GM21717 (cell line): Measurements from ENCODE around the gene TGIF1.
"Not testable (repeated sequence)": the region's sequence is repeated elsewhere in the genome, so short reads cannot be mapped to it uniquely, and the experiment has no call there.

Experiments
- ATAC-seq: cut with Tn5 transposase; IDR thresholded peaks from one replicate; pipeline ENCODE4 v1.9.1; 2021; ENCODE audit warnings: mild to moderate bottlenecking, moderate library complexity; ENCODE audit not compliant: unreplicated experiment

TGIF1 gene

GRCh38 chr18:3455090-3455635, 5.2 kb downstream of the TGIF1 start:
- no peak for ATAC-seq

DNA sequence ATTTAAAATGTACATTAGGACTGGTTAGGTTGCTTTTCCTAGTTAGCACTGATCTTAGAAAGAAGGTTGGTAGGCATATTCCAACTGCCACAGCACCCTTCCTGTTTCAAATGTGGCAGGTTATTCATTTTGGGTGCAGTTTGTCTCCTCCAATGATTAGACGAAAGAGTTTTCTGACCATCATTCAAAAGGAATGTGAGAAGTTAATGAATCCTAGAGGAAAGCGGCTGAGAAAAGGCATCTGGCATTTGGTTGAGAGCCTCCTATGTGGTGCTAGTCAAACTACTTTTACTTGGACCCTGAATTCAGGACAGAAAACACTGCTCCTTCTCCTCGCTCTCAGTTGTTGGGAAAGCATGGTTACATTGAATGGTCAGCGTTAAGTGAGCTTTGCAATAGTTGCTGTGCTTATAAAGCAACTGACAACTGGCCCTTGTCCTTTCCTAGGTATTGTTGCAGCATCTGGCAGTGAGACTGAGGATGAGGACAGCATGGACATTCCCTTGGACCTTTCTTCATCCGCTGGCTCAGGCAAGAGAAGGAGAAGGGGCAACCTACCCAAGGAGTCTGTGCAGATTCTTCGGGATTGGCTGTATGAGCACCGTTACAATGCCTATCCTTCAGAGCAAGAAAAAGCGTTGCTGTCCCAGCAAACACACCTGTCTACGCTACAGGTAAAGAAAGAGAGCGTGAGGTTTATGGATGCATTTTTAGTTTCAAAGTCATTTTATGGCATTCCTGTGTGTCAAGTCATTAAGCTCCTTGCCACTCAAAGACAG, 6.1 kb downstream of the TGIF1 start:
- no peak for ATAC-seq

DNA sequence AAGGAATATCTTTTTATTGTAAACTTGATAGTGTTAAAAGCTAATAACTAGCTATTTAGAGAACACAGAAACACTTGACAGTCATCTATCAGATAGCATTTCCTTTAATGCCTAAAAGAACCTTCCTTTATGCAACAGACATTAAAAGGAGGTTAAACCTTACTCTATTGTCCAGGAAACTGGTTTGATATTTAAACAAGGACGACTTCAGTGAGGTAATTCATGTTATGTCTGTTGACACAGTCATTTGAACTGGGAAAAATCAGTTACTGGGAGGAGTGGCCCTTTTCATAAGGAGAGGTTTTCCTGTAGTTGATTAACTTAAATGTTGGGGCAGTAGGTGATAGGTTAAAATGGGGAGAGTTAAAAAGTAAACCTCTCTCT, 6.7 kb downstream of the TGIF1 start:
- ATAC-seq: no peak

GRCh38 chr18:3457261-3457724, 7.3 kb downstream of the TGIF1 start:
- ATAC-seq: no peak

DNA sequence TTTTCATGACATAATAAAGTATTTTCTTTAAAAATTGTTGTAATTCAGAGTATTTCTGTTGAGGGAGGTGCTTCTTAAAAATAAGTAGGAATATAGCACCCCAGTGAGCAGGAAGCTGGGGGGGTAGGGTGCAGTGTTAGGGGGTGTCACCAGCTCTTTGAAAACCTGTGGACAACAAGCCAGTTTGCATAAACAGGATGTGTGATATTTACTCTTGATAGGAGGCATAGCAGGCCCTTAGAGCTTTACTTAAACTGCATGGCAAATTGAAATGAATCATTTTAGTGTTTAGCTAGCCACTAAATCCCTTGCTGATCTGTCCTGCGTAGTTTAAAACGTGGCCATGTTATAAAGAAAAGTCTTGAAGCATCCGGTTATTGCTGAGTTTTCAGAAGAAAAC, 8.4 kb downstream of the TGIF1 start:
- ATAC-seq: no peak

- no peak for ATAC-seq
Measured at GRCh38 chr18:3458952-3459853, 9.2 kb downstream of the TGIF1 start.

GRCh38 chr18:3460823-3461398, 10.9 kb downstream of the TGIF1 start:
- ATAC-seq: no peak

- ATAC-seq: no peak
Measured at GRCh38 chr18:3461704-3462103, 11.7 kb downstream of the TGIF1 start.

DNA sequence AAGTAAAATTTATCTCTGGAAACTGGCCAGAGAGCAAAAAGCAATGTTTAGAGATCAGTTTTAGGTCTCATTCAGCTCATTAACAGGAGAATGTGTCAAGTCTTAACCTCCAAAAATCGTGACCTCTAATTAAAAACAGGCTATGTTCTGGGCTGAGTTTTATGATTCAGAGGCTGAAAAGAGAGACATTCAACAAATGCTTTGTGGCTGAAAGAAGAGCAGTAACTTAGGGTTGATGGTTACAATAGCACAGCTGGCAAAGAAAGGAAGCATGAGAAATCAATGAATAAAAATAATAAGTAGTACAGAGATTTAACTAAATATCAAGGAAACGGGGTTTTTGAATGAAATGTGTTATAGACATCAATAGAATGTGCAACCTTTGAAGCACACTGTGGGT, 13.1 kb downstream of the TGIF1 start:
- no peak for ATAC-seq

GRCh38 chr18:3466045-3466444, 16.1 kb downstream of the TGIF1 start:
- ATAC-seq: no peak

DNA sequence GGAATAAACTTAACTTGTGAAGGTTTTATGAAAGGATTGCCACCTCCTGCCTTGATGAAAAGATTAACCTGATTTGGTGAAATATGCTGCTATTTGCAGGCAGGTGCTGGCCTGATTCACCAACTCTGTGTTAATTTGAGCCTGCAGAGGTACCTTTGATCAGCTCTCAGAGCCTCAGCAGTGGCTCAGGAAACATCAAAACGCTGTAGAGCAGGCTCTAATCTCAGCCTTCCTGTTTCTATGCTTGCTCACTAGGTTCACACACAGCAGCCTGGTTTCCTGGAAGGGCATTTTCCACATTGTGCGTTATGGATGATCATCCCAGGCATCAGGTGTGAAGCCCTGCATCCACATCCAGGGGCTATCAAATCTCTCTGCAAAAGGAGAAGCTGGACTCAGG, 16.9 kb downstream of the TGIF1 start:
- ATAC-seq: no peak

DNA sequence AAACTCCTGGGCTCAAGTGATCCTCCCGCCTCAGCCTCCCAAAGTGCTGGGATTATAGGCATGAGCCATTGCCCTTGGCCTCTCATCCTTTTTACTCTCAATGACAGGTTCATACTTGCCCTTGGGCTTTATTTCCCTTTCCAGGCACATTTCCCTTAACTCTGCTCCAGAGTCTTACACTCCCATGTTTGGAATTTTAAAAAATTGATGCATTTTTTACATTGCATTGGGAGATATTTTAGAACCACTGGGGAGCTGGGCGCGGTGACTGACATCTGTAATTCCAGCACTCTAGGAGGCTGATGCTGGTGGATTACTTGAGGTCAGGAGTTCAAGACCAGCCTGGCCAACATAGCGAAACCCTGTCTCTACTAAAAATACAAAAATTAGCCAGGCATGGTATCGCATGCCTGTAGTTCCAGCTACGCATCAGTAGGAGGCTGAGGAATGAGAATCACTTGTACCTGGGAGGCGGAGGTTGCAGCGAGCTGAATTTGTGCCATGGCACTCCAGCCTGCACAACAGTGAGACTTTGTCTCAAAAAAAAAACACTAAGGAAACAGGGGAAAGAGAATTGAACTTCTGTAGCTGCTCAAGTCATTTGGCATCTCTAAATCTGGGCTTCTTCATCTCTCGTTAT, 18.2 kb downstream of the TGIF1 start:
- ATAC-seq: no peak

DNA sequence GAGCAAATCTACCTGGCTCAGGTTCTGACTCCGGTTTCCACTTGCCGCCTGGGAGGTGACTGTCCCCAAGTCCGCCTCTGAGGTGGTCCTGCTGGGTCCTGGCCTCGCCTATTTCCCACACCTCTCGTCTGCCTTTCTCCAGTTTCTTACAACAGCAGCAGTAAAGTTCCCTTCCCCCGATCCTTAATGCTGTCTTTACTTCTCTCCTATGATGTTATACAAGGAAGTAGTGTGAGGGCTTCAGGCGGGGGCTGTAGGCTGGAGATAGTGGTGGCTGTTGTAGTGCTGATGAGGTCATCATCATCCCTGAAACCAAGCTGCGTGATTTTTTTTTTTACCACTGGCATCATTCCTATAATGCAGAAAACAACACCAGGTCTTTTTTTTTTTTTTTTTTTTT, 18.9 kb downstream of the TGIF1 start:
- no peak for ATAC-seq

- no peak for ATAC-seq
Measured at GRCh38 chr18:3471141-3471648, 21.2 kb downstream of the TGIF1 start.

DNA sequence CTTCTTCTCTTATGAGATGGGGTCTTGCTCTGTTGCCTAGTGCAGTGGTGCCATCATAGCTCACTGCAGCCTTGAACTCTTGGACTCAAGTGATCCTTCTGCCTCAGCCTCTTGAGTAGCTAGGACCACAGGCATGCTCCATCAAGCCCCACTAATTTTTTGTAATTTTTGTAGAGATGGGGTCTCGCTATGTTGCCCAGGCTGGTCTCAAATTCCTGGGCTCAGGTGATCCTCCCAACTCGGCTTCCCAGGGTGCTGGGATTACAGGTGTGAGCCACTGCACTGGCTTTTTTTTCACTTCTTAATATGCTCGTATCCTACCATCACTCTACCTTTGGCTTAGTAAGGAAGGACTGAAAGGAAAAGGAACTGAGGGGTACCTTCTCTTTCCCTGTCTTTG, 22.1 kb downstream of the TGIF1 start:
- not testable (repeated sequence) for ATAC-seq

DNA sequence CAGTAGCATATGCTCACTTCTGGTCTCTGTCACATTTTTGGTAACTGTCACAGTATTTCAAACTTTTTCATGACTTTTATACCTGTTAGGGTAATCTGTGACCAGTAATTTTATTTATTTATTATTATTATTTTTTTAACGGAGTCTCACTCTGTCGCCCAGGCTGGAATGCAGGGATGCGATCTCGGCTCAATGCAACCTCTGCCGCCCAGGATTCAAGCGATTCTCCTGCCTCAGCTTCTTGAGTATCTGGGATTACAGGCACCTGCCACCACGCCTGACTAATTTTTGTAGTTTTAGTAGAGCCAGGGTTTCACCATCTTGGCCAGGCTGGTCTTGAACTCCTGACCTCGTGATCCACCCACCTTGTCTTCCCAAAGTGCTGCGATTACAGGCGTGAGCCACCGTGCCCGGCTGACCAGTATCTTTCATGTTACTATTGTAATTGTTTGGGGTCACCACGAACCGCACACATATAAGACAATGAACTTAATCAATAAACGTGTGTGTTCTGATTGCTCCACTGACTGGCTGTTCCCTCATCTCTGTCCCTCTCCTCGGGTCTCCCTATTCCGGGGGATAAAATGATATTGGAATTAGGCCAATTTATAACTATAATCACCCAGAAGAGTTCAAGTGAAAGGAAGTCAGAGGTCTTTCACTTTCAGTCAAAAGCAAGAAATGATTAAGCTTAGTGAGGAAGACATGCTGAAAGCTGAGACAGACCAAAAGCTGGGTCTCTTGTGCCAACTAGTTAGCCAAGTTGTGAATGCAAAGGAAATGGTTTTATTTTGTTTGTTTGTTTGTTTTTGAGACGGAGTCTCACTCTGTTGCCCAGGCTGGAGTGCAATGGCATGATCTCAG, 22.9 kb downstream of the TGIF1 start:
- ATAC-seq: no peak

- no peak for ATAC-seq
Measured at GRCh38 chr18:3478262-3478978, 28.4 kb downstream of the TGIF1 start.

DNA sequence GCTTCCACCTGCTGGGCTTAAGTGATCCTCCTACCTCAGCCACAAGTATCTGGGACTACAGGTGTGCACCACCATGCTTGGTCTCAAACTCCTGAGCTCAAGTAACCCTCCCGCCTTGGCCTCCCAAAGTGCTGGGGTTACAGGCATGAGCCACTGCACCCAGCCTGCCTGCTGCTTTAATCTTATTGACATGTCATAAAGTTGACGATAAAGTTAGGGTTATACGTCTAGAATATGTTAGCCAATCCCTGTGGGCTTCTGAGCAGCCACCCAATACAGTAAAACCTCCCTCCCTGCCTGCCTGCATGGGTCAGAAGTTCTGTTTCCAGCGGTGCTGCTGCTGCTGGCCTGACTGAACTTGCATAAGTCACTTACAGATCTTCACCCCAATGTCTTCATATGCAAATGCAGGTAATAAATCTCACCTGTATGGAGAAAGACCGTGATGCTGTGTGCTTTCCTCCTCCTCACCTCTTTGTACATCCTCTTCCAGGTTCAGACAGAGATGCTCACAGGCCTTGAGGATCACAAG, 30.1 kb downstream of the TGIF1 start:
- no peak for ATAC-seq
